HL-60 (cell line): ENCODE data around the gene ZNF610.

Source experiments
- CTCF ChIP-seq: IDR thresholded peaks from one replicate; pipeline ENCODE4 v1.5.1; 2011; ENCODE audit warnings: low read length, control low read depth, inconsistent platforms; ENCODE audit not compliant: insufficient read depth
- POLR2AphosphoS5 ChIP-seq: IDR thresholded peaks from 2 replicates; pipeline ENCODE4 v1.6.1; 2012; ENCODE audit warnings: low read depth

- no peak for TF ChIP-seq POLR2AphosphoS5
- TF ChIP-seq CTCF: no peak
These were observed 74.2 kb downstream of the ZNF610 start for GRCh38 chr19:52410276-52410675.
